Stimulated activated CD8-positive, alpha-beta memory T cell treated with anti-CD3 and anti-CD28 coated beads, Interleukin-12 subunit alpha, Interleukin-12 subunit beta, amount 100 ng/mL, for 1 hour (primary cell): ENCODE measurements around the gene GXYLT1.
A peak's percentile ranks its signal among the peaks of the same experiment; 100 is the strongest.
"Not testable (repeated sequence)": the region's sequence is repeated elsewhere in the genome, so short reads cannot be mapped to it uniquely, and the experiment has no call there.

Experiments
- DNase-seq: peaks from one replicate; pipeline ENCODE4 v3.0.0-alpha.2; 2020; ENCODE audit warnings: low read depth

The GXYLT1 gene

GRCh38 chr12:42144408-42145196 is at the start of gene GXYLT1:
Gene GXYLT1 (minus strand): TSS chr12:42144874. CDS start chr12:42144646, 228 bp downstream.
- peak; percentile 61 for DNase-seq

- no peak for DNase-seq
These were observed 48.0 kb upstream of the GXYLT1 start for GRCh38 chr12:42192686-42193085.

GRCh38 chr12:42192258-42192657 is 47.6 kb upstream of the GXYLT1 start:
- no peak for DNase-seq

GRCh38 chr12:42190376-42190775 is 45.7 kb upstream of the GXYLT1 start:
- DNase-seq: no peak

- DNase-seq: not testable (repeated sequence)
These were observed 43.6 kb upstream of the GXYLT1 start for GRCh38 chr12:42188275-42188674.

GRCh38 chr12:42187799-42188198 is 43.1 kb upstream of the GXYLT1 start:
- no peak for DNase-seq

GRCh38 chr12:42186793-42187192 is 42.1 kb upstream of the GXYLT1 start:
- no peak for DNase-seq

- DNase-seq: no peak
These were observed 37.7 kb upstream of the GXYLT1 start for GRCh38 chr12:42182394-42182793.

- no peak for DNase-seq
These were observed 36.4 kb upstream of the GXYLT1 start for GRCh38 chr12:42180990-42181596.

- DNase-seq: no peak
These were observed 33.4 kb upstream of the GXYLT1 start for GRCh38 chr12:42178101-42178500.

- no peak for DNase-seq
These were observed 30.3 kb upstream of the GXYLT1 start for GRCh38 chr12:42174978-42175377.

- DNase-seq: no peak
These were observed 29.4 kb upstream of the GXYLT1 start for GRCh38 chr12:42173961-42174521.

GRCh38 chr12:42172441-42173210 is 28.0 kb upstream of the GXYLT1 start:
- no peak for DNase-seq

GRCh38 chr12:42167711-42168110 is 23.0 kb upstream of the GXYLT1 start:
- DNase-seq: no peak

GRCh38 chr12:42166501-42166900 is 21.8 kb upstream of the GXYLT1 start:
- DNase-seq: no peak

GRCh38 chr12:42163913-42164312 is 19.2 kb upstream of the GXYLT1 start:
- no peak for DNase-seq

GRCh38 chr12:42162965-42163364 is 18.3 kb upstream of the GXYLT1 start:
- no peak for DNase-seq

GRCh38 chr12:42162193-42162592 is 17.5 kb upstream of the GXYLT1 start:
- DNase-seq: no peak

- DNase-seq: no peak
These were observed 16.9 kb upstream of the GXYLT1 start for GRCh38 chr12:42161529-42161928.

GRCh38 chr12:42156232-42156631 is 11.6 kb upstream of the GXYLT1 start:
- DNase-seq: no peak

- DNase-seq: no peak
These were observed 1.0 kb upstream of the GXYLT1 start for GRCh38 chr12:42145552-42146215.

- no peak for DNase-seq
These were observed 499 bp upstream of the GXYLT1 start for GRCh38 chr12:42145197-42145549.
